ENCODE results near the gene ARIH2. TPM values are rescaled to one million over a fixed set of nuclear protein-coding genes. Genes with fewer than 3 reads are reported as not detected.
A peak's percentile ranks its signal among the peaks of the same experiment; 100 is the strongest.

ARIH2 gene
- total RNA-seq, 4 donors from 2014 or later, result 57.9 to 148 (median 61.8) TPM

- peak overlapping the region; percentile 100 for H3K27ac ChIP-seq
- peak; percentile 100 for DNase-seq (ENCODE audit: low spot score in 2 of 2)
Measured at GRCh38 chr3:49021213-49021812, 102.7 kb downstream of the ARIH2 start.

GRCh38 chr3:49021813-49022687, 103.4 kb downstream of the ARIH2 start, which contains the start of gene NDUFAF3:
Gene NDUFAF3 (plus strand): TSS chr3:49022121. CDS start chr3:49022145, 24 bp downstream.
- Histone ChIP-seq H3K27ac (peak within 1 kb of the TSS; percentile 100), H3K27me3 (no peaks in the 10 kb centered on the region), H3K9me3 (no peaks in the 10 kb centered on the region), H3K4me3 (peak within 1 kb of the TSS; percentile 95), H3K36me3 (peaks cover 39% of the 10 kb centered on the region), H3K4me1 (peaks cover 52% of the 10 kb centered on the region)
- peak; percentile 96 for DNase-seq (ENCODE audit: low spot score in 2 of 2)
- TF ChIP-seq, protein P1, sequence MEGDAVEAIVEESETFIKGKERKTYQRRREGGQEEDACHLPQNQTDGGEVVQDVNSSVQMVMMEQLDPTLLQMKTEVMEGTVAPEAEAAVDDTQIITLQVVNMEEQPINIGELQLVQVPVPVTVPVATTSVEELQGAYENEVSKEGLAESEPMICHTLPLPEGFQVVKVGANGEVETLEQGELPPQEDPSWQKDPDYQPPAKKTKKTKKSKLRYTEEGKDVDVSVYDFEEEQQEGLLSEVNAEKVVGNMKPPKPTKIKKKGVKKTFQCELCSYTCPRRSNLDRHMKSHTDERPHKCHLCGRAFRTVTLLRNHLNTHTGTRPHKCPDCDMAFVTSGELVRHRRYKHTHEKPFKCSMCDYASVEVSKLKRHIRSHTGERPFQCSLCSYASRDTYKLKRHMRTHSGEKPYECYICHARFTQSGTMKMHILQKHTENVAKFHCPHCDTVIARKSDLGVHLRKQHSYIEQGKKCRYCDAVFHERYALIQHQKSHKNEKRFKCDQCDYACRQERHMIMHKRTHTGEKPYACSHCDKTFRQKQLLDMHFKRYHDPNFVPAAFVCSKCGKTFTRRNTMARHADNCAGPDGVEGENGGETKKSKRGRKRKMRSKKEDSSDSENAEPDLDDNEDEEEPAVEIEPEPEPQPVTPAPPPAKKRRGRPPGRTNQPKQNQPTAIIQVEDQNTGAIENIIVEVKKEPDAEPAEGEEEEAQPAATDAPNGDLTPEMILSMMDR (IDR thresholded peaks at IDR 0.05), result peak; percentile 95 to 99
- TF ChIP-seq EP300 (IDR thresholded peaks at IDR 0.05) (no peak), POLR2AphosphoS5 (IDR thresholded peaks at IDR 0.05) (peak in 2 of 3 donors; percentile 82 to 86), POLR2A (IDR thresholded peaks at IDR 0.05) (peak; percentile 83 to 96)
- under 1% methylated on average over 35 of the region's 83 CpGs for WGBS

More at GRCh38 chr3:49021213-49021812, 102.7 kb downstream of the ARIH2 start:
- no peaks in the 10 kb centered on the region for H3K27me3 ChIP-seq
- peaks cover 38% of the 10 kb centered on the region for H3K36me3 ChIP-seq
- TF ChIP-seq EP300 (IDR thresholded peaks at IDR 0.05), result no peak
- TF ChIP-seq POLR2AphosphoS5 (IDR thresholded peaks at IDR 0.05), result peak; percentile 88 to 96 (median 93)
- peak; percentile 96 to 99 for TF ChIP-seq POLR2A (IDR thresholded peaks at IDR 0.05)
- TF ChIP-seq, protein P1 (IDR thresholded peaks at IDR 0.05), result no peak
- no peaks in the 10 kb centered on the region for H3K9me3 ChIP-seq
- 0% methylated on average over 24 of the region's 60 CpGs for WGBS
- H3K4me3 ChIP-seq, result peak overlapping the region; percentile 95
- peaks cover 52% of the 10 kb centered on the region for H3K4me1 ChIP-seq

DNA sequence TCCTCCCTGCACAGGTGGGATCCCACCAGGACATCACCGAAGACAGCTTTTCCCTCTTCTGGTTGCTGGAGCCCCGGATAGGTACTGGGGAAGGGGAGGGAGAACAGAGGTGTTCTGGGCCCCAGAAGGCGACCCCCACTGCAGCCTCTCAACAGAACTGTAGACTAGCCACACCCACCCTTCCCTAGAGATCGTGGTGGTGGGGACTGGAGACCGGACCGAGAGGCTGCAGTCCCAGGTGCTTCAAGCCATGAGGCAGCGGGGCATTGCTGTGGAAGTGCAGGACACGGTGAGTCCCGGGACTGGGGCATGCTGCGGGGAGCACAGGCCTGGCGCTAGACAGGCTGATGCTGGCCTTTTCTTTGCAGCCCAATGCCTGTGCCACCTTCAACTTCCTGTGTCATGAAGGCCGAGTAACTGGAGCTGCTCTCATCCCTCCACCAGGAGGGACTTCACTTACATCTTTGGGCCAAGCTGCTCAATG, 104.1 kb downstream of the ARIH2 start:
- Histone ChIP-seq H3K9me3 (no peaks in the 10 kb centered on the region), H3K4me3 (peak overlapping the region; percentile 95), H3K27ac (peak overlapping the region; percentile 100), H3K27me3 (no peaks in the 10 kb centered on the region), H3K4me1 (peaks cover 52% of the 10 kb centered on the region), H3K36me3 (peaks cover 41% of the 10 kb centered on the region)
- peak in 1 of 2 donors; percentile 65 for DNase-seq (ENCODE audit: low spot score in 2 of 2)
- WGBS, result 21% methylated on average over 8 of the region's 12 CpGs
- TF ChIP-seq POLR2A (IDR thresholded peaks at IDR 0.05) (no peak), EP300 (IDR thresholded peaks at IDR 0.05) (no peak), POLR2AphosphoS5 (IDR thresholded peaks at IDR 0.05) (no peak)
- TF ChIP-seq, protein P1 (IDR thresholded peaks at IDR 0.05), result no peak

GRCh38 chr3:49023775-49024174, 105.1 kb downstream of the ARIH2 start:
- no peak for TF ChIP-seq POLR2AphosphoS5 (IDR thresholded peaks at IDR 0.05)
- TF ChIP-seq, protein P1 (IDR thresholded peaks at IDR 0.05), result no peak
- no peak for TF ChIP-seq EP300 (IDR thresholded peaks at IDR 0.05)
- TF ChIP-seq POLR2A (IDR thresholded peaks at IDR 0.05), result no peak
- Histone ChIP-seq H3K27me3 (no peaks in the 10 kb centered on the region), H3K4me3 (no peak overlapping the region), H3K4me1 (peaks cover 57% of the 10 kb centered on the region), H3K36me3 (peaks cover 41% of the 10 kb centered on the region), H3K27ac (no peak overlapping the region), H3K9me3 (no peaks in the 10 kb centered on the region)
- no peak for DNase-seq (ENCODE audit: low spot score in 2 of 2)
- 91% methylated on average over 4 of the region's 4 CpGs for WGBS

DNA sequence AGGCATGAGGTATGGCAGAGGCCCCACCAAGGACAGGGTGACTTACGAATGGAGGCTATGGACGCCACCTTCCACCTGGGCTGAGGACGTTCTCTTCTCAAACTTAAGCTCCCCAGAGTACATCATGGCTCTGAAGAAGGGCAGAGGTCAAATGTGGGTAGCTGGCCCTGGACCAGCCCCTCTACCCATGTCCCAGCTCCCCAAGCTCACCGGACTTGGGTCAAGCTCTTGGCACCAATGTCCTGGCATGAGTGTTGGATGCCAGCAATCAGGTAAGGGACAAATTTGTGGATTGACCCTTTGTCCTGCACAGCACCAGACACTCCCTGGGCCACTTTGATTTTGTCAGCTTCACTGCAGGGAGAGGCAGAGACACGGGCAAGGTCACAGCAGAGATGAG, 105.8 kb downstream of the ARIH2 start:
- H3K9me3 ChIP-seq, result no peaks in the 10 kb centered on the region
- no peaks in the 10 kb centered on the region for H3K27me3 ChIP-seq
- no peak overlapping the region for H3K4me3 ChIP-seq
- H3K4me1 ChIP-seq, result peaks cover 57% of the 10 kb centered on the region
- H3K27ac ChIP-seq, result no peak overlapping the region
- WGBS, result 87% methylated on average over 5 of the region's 5 CpGs
- no peak for DNase-seq (ENCODE audit: low spot score in 2 of 2)
- peaks cover 41% of the 10 kb centered on the region for H3K36me3 ChIP-seq
- TF ChIP-seq, protein P1 (IDR thresholded peaks at IDR 0.05), result no peak
- TF ChIP-seq EP300 (IDR thresholded peaks at IDR 0.05) (no peak), POLR2AphosphoS5 (IDR thresholded peaks at IDR 0.05) (no peak), POLR2A (IDR thresholded peaks at IDR 0.05) (no peak)
